SHP77 (cell line): Measurements from ENCODE around the gene LHX8.
"Not testable (repeated sequence)": the region's sequence is repeated elsewhere in the genome, so short reads cannot be mapped to it uniquely, and the experiment has no call there.

Experiments
- DNase-seq, 2 experiments: peaks; one replicate each; lab custom pipeline; 2025; lab: John Stamatoyannopoulos, UW

Gene LHX8

GRCh38 chr1:75132812-75133619 is 1.2 kb upstream of the LHX8 start:
- no peak for DNase-seq

DNA sequence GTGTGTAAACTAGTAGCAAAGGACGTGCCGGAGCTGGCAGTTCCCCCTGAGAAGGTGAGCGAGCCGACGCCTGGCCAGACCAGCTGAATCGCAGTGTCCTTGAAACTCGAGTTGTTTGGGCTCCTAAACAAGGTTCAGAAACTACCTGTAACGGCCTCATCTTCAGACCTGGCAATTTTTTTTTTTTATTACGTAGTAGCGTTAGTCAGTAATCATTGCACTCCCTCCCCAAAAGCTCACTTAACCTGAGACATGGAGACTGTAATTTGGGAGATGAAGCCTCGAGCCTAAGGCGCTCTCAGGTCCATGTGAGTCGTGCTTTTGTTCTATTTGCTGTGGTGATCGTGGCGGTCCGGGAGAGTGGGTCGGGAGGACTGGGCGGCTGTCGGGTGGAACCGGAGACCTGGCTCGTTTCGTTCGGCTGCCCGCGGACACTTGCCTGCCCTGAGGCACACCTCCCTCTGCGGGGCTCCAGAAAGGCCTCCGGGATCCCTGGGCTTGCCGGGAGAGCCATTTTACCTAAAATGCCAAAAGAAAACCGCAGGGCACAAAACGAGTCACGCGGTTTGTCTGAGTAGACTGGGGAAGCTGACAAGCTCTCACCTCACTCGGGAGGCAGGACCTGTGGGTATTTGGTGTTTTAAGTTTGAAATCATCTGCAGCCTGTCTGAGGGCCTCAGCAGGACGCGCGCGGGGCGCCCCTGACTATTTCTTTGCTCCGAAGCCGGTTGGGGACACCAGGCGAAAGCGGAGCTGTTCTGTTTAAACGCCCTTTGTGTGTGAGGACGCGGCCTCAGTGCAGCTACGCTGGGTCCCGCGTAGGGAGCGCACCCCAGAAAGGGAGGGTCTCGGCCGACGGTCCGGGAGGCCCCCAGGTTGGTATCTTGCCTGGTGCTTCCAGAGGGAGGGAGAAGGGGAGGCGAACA is 722 bp downstream of the LHX8 start:
- DNase-seq, result no peak

- DNase-seq, result no peak
Measured at GRCh38 chr1:75135573-75136194, 1.5 kb downstream of the LHX8 start.

DNA sequence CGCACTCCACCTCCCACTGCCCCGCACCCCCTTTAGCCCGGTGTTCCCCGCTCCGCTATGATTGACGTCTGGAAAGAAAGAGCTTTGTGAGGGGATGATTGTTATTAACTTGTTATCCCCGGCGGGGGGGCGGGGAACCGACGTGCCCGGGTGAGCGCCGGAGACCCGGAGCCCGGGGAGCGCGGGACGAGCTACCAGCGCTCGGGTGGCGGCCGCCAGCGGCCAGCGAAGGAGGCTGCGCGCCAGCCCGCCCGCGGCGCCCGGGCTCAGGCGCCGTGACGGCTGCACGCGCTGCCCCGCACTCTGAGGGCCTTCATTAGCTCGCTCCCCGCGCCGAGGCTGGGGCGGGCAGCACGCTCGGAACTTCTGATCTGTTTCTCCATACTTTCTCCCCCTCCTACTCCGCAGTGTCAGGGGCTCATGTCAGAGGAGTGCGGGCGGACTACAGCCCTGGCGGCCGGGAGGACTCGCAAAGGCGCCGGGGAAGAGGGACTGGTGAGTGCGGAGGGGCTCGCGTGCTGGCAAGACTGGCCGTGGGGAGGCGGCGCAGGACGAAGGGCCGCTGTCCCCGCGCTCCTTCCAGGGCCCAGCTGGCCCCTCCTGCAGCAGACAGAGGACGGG is 2.1 kb downstream of the LHX8 start:
- no peak for DNase-seq

- DNase-seq, result no peak
Measured at GRCh38 chr1:75136921-75137641, 2.9 kb downstream of the LHX8 start.

- no peak for DNase-seq
Measured at GRCh38 chr1:75152092-75152491, 17.9 kb downstream of the LHX8 start.

DNA sequence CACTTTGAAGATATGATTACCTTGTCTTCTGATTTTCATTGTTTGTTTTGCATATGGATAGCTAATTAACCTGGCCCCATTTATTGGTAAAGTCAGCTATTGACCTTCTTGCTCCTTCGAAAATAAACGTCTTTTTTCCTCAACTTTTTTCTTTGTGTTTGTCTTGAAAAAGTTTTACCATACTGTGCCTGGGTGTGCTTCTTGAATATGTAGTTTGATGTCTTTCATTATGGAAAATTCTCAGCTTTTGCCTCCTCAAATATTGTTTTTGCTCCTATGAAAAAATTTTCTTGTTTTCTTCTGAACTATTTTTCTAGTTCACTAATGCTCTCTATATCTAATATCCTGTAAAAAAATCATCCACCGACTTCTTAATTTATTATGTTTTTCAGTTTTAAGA is 25.0 kb downstream of the LHX8 start:
- DNase-seq, result no peak

DNA sequence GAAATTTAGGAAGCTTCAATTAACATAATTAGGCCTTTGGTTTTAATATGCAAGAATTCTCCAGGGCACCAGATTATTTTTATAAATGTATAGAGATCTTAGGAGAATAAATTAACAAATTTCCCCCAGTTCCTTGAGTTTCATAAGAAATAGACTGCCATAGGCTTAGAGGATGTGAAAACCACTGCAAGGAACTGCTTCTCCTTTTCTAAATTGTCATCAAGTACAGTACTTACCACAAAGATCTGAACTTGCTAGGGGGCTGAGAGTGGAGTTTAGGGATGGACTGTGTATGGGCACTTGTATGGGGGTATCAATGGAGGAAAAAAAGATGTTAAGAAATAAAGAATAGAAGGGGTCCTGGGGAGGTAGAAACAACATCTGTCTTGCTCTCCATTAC is 31.1 kb downstream of the LHX8 start:
- DNase-seq, result no peak

GRCh38 chr1:75166821-75167220 is 32.6 kb downstream of the LHX8 start:
- DNase-seq, result no peak

DNA sequence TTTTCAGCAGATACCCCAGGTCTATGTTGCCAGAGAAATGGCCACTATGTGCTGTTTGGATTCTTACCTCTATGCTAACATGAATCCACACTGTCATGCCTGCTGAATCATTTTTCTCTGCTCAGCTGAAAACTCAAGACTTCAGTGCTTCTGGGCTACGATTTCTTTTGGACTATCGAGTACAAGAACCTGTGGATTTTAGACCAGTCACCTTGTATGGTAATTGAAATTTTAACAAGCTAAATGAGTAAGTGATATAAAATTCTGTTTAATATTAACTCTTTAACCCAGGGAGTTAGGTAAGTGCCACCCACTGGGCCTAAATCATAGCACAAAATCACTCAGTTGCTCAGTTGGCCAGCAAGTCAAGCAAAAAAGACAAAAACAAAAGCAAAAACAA is 35.8 kb downstream of the LHX8 start:
- DNase-seq, result no peak

DNA sequence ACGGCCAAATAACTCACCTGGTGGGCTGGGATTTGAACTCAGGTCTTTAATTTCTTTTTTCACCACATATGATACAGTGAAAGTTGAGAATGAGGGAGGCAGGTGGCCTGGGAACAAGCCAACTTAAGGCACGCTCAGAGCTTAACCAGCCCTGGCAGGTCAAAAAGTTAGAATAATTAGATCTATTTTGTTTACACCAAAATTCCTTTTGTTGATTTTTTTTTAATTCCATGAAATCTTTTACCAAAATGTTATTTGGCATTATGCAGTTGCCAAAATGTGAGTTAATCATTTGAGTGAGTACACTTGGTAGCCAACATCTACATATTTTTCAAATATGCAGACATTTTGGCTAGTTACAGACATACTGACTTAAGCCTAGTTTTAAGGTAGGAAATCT is 36.8 kb downstream of the LHX8 start:
- DNase-seq, result no peak

GRCh38 chr1:75171876-75172275 is 37.7 kb downstream of the LHX8 start:
- DNase-seq, result no peak

- no peak for DNase-seq
Measured at GRCh38 chr1:75172556-75172955, 38.4 kb downstream of the LHX8 start.

- no peak for DNase-seq
Measured at GRCh38 chr1:75174031-75174760, 40.0 kb downstream of the LHX8 start.

- not testable (repeated sequence) for DNase-seq
Measured at GRCh38 chr1:75181214-75181955, 47.2 kb downstream of the LHX8 start.

DNA sequence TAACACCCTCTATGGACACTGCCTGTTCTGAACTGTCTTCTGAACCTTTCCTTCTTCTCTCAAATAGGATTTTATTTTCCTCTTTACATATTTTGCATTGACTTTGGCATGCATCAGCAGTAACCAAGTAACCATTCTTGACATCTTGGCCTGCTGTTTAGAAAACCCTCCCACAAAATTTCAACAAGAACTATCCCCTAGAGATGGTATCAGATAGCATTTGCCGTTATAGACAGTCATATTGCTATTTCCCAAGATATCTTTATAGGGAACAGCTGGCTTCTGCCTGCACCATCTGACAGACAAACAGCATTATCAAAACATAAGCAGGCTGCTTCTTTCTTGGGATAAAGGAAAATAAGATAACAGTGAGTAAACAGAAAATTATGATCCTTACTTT is 54.7 kb downstream of the LHX8 start:
- DNase-seq, result no peak

- DNase-seq, result no peak
Measured at GRCh38 chr1:75198163-75198562, 64.0 kb downstream of the LHX8 start.

DNA sequence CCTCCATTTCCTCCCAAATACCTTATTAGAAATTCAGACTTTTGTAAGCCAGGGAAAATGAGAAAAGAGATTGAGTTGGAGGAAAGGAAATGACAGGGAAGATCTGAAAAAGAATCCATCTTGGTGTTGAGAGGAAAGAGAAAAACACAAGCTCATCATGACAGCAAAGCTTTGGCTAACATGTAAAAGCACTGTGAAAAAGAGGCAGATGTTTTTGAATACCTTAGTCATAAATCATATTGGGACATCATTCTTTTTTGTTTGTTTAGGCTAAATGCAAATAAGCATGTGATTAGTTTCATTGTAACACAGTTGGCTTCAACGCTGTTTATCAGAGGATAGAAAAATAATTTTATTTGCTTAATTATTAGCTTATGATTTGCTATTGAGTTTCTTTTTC is 64.6 kb downstream of the LHX8 start:
- peak in 1 of 2 experiments; percentile 24 for DNase-seq

- DNase-seq, result no peak
Measured at GRCh38 chr1:75202751-75203150, 68.6 kb downstream of the LHX8 start.
